Mesothelial cell of epicardium (in vitro differentiated cells): Measurements from ENCODE around the gene MYPOP. TPM values are rescaled to one million over a fixed set of nuclear protein-coding genes. Genes with fewer than 3 reads are reported as not detected.

Experiments used
- DNase-seq, 2 experiments: peaks; one replicate each; pipeline ENCODE4 v3.0.0; 2021; ENCODE audit warnings: low spot score in 2 of 2; ENCODE audit not compliant: unreplicated experiment in 2 of 2
- H3K27ac Mint-ChIP-seq: 2 replicates; pipeline ENCODE4 v1.8.0; 2021; ENCODE audit warnings: mixed read lengths
- H3K27me3 Mint-ChIP-seq: 2 replicates; pipeline ENCODE4 v1.8.0; 2021; ENCODE audit warnings: low read depth, mixed read lengths
- H3K36me3 Mint-ChIP-seq: 2 replicates; pipeline ENCODE4 v1.8.0; 2021; ENCODE audit warnings: mixed read lengths
- H3K4me1 Mint-ChIP-seq: 2 replicates; pipeline ENCODE4 v1.8.0; 2021; ENCODE audit warnings: mixed read lengths
- H3K4me3 Mint-ChIP-seq: 2 replicates; pipeline ENCODE4 v1.8.0; 2021; ENCODE audit warnings: mild to moderate bottlenecking, moderate library complexity, mixed read lengths
- H3K9me3 Mint-ChIP-seq: 2 replicates; pipeline ENCODE4 v1.8.0; 2021; ENCODE audit warnings: mixed read lengths
- total RNA-seq: library from RNA; stranded (reverse); gene quantifications from 3 replicates; pipeline ENCODE4 v1.2.1, GENCODE V29; 2021
- TF ChIP-seq, protein P1 (sequence below): fragments of 200-600 bp; sonication (generic); IDR thresholded peaks from one replicate; pipeline ENCODE4 v1.5.0; 2021; ENCODE audit warnings: antibody characterized with exemption; ENCODE audit not compliant: unreplicated experiment

The MYPOP gene, protein sequence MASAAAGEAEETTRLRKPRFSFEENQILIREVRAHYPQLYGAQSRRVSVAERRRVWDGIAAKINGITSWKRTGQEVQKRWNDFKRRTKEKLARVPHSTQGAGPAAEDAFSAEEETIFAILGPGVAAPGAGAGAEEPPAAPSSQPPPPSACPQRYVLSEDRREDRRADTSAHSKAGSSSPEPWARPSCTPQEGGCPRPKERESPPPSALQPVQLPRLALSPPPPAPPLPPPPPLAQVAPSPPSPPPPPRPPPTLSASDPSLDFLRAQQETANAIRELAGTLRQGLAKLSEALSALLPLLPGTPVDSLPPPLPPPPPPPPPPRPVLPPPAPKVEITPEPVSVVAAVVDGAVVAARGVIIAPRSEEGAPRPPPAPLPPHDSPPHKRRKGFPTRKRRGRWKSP
- 10.4 to 11.5 TPM (median 10.9 TPM) in 3 replicates for total RNA-seq

DNA sequence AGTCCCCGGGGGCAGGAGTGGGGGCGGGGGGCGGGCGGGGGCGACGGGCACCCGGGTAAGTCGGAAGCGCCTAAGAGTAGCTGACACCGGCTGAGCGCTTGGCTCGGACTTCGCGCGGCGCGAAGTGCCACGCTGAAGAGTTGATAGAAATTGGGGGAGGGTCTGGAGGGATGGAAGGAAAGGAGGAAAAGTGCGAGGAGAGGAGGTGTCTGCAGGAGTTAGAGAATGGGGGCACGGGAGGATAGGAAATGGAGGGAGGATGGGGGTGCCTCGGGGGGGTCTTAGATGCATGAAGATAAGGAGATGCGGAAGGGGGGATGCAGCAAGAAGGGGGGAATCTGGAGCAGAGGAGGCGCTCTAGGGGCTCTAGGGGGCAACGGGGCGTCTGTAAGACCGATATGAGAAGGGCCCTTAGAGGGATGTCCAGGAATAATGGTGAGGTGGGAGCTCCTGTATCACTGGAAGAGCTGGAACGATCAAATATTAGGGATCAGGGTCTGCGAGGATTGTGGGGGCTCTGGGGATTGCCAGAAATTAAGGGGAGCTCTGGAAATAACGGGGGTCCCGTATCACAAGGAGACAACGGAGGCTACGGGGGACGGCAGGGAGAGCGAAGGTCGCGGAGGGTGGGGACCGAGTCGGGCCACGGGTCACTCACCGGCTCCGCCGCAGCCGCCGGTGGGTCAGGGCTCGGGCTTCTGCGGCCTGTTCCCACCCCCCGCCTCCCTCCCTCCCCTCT lies at the start of gene MYPOP:
Gene MYPOP, minus strand, starts transcription at position 702 of the 739 bp plus-strand sequence. CDS start 840 bp downstream, outside the sequence.
- H3K4me3 Mint-ChIP-seq = peak within 1 kb of the TSS; percentile 86
- no peaks in the 10 kb centered on the region for H3K9me3 Mint-ChIP-seq
- DNase-seq = no peak
- H3K36me3 Mint-ChIP-seq = peaks cover 22% of the 10 kb centered on the region
- H3K27ac Mint-ChIP-seq = peak within 1 kb of the TSS; percentile 86
- TF ChIP-seq, protein P1, sequence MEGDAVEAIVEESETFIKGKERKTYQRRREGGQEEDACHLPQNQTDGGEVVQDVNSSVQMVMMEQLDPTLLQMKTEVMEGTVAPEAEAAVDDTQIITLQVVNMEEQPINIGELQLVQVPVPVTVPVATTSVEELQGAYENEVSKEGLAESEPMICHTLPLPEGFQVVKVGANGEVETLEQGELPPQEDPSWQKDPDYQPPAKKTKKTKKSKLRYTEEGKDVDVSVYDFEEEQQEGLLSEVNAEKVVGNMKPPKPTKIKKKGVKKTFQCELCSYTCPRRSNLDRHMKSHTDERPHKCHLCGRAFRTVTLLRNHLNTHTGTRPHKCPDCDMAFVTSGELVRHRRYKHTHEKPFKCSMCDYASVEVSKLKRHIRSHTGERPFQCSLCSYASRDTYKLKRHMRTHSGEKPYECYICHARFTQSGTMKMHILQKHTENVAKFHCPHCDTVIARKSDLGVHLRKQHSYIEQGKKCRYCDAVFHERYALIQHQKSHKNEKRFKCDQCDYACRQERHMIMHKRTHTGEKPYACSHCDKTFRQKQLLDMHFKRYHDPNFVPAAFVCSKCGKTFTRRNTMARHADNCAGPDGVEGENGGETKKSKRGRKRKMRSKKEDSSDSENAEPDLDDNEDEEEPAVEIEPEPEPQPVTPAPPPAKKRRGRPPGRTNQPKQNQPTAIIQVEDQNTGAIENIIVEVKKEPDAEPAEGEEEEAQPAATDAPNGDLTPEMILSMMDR = no peak
- H3K27me3 Mint-ChIP-seq = peaks cover 11% of the 10 kb centered on the region
- H3K4me1 Mint-ChIP-seq = peaks cover 5% of the 10 kb centered on the region

DNA sequence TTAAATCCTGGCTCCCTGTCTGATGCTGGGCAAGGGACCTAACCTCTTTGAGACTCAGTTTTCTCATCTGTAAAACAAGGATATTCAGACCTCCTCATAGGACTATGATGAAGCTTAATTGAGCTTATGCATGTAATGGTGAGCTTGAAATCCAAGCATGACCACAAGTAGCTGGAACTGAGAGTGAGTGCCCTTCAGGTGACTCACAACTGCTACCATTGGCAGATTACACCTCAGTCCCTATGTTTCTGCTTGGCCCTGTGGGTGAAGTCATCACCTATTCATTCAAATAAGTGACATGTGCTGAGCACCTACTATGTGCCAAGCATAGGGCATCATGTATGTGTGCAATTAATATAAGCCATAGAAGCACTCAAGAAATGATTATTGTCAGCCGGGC lies 45.5 kb upstream of the MYPOP start:
- no peaks in the 10 kb centered on the region for H3K36me3 Mint-ChIP-seq
- H3K4me3 Mint-ChIP-seq = no peak overlapping the region
- no peaks in the 10 kb centered on the region for H3K4me1 Mint-ChIP-seq
- DNase-seq = no peak
- H3K27ac Mint-ChIP-seq = no peak overlapping the region
- H3K27me3 Mint-ChIP-seq = peaks cover 32% of the 10 kb centered on the region
- TF ChIP-seq, protein P1 = no peak
- H3K9me3 Mint-ChIP-seq = peaks cover 5% of the 10 kb centered on the region

DNA sequence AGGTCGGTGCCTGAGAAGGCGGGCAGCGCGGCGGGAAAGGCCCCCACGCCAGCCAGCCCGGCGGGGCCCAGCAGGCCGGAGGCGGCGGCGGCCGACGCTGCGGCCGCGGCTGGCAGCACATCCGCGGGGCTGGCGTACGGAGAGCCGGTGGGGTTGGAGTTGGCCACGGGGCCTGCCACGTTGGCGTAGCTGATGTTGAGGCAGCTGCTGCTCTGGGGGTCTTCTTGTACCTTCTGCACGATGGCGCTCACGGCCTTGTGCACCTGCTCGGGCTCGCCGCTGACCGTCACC lies 38.0 kb upstream of the MYPOP start:
- Mint-ChIP-seq H3K9me3 (peaks cover 5% of the 10 kb centered on the region), H3K4me3 (no peak overlapping the region), H3K4me1 (no peaks in the 10 kb centered on the region), H3K36me3 (no peaks in the 10 kb centered on the region), H3K27me3 (peaks cover 43% of the 10 kb centered on the region), H3K27ac (no peak overlapping the region)
- TF ChIP-seq, protein P1 = no peak
- DNase-seq = no peak

DNA sequence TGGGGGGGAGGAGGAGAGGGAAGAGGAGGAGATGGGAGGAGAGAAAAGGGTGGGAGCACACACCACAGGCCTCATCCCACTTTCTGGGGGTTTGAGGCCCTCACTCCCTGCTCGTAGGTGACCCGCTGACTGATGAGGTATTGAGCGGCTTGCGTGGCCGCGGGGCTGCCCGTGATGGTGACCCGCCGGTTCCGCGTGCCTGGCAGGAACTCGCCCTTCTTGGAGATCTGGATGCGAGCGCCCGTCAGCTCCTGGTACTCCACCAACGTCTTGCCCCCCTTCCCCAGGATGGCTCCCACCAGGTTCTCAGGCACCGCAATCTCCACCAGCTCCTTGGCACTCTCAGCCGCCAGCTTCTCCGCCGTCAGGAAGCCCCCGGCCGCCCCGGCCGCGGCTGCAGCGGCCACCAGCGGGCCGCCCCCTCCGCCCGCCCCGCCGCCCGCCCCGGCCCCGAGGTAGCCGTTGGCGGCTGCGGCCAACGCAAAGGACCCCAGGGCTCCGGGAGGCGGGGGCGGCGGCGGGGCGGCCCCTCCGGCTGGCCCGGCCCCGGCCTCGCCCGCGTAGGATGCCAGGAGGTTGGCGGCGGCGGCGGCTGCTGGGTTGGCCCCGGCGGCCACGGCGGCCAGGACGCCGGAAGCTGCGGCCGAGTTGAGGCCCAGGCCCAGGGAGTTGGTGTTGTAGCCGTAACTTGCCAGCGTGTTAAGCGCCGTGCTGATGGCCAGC lies 37.5 kb upstream of the MYPOP start:
- TF ChIP-seq, protein P1 = no peak
- Mint-ChIP-seq H3K27ac (no peak overlapping the region), H3K4me1 (no peaks in the 10 kb centered on the region), H3K4me3 (no peak overlapping the region), H3K36me3 (no peaks in the 10 kb centered on the region), H3K9me3 (peaks cover 5% of the 10 kb centered on the region), H3K27me3 (peaks cover 47% of the 10 kb centered on the region)
- no peak for DNase-seq

DNA sequence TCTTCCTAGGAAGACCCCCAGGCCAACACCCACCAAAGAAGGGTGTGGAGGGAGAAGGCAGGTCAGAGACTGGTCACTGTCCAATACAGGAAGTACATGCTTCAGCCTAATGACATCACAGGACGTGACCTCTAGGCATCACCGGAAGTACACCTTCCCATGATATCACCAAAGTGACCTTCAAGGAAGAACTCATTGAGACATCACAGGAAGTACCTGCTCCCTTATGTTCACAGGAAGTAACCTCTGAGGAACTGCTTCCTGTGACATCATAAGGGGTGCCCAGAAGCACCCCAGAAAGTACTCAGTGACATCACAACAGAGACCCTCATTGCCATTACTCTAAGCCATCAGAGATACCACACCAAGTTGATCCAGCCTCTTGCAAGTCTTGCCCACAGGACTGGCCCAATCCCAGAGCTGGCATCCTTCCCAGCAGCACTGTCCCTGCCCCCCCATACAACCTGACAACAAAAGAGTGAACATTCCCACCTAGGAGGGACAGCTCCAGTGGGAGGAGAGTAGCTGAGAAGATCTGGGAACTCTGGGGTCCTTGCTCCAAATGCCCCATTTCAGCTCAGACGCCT lies 36.4 kb upstream of the MYPOP start:
- DNase-seq = no peak
- H3K4me3 Mint-ChIP-seq = no peak overlapping the region
- H3K4me1 Mint-ChIP-seq = no peaks in the 10 kb centered on the region
- no peaks in the 10 kb centered on the region for H3K36me3 Mint-ChIP-seq
- H3K9me3 Mint-ChIP-seq = no peaks in the 10 kb centered on the region
- no peak overlapping the region for H3K27ac Mint-ChIP-seq
- H3K27me3 Mint-ChIP-seq = peaks cover 51% of the 10 kb centered on the region
- TF ChIP-seq, protein P1 = no peak
